HL-60 (cell line): Measurements from ENCODE around the gene XIRP2.
"Not testable (repeated sequence)": the region's sequence is repeated elsewhere in the genome, so short reads cannot be mapped to it uniquely, and the experiment has no call there.

Experiments used
- DNase-seq, 2 experiments: peaks; one replicate each; pipeline ENCODE4 v3.0.0-alpha.2; 2010 to 2020; ENCODE audit warnings: low read depth in 1 of 2, low spot score in 1 of 2
- H3K27ac ChIP-seq: fragments of 250-450 bp; sonication (Bioruptor Pico); replicated peaks from 2 replicates; pipeline ENCODE4 v1.5.1; 2020; ENCODE audit warnings: mild to moderate bottlenecking, moderate library complexity
- H3K27me3 ChIP-seq: fragments of 250-450 bp; sonication (Bioruptor Pico); 2 replicates; pipeline ENCODE4 v1.5.1; 2021; ENCODE audit warnings: mild to moderate bottlenecking, moderate library complexity; ENCODE audit not compliant: insufficient read depth, poor library complexity, severe bottlenecking
- H3K4me3 ChIP-seq: replicated peaks from 2 replicates; pipeline ENCODE4 v1.5.1; 2011; ENCODE audit warnings: mild to moderate bottlenecking, control low read depth, low read length; ENCODE audit not compliant: insufficient read depth
- CTCF ChIP-seq: IDR thresholded peaks from one replicate; pipeline ENCODE4 v1.5.1; 2011; ENCODE audit warnings: low read length, control low read depth, inconsistent platforms; ENCODE audit not compliant: insufficient read depth
- GABPA ChIP-seq: IDR thresholded peaks from 2 replicates; pipeline ENCODE4 v1.6.1; 2012; ENCODE audit warnings: low read depth
- POLR2AphosphoS5 ChIP-seq: IDR thresholded peaks from 2 replicates; pipeline ENCODE4 v1.6.1; 2012; ENCODE audit warnings: low read depth
- SPI1 ChIP-seq: IDR thresholded peaks from 2 replicates; pipeline ENCODE4 v1.6.1; 2012; ENCODE audit warnings: low read depth, mild to moderate bottlenecking, borderline replicate concordance
- TF ChIP-seq, protein P1 (sequence below): IDR thresholded peaks from 2 replicates; pipeline ENCODE4 v1.6.1; 2012; ENCODE audit warnings: low read depth; ENCODE audit not compliant: insufficient replicate concordance

The XIRP2 gene

GRCh38 chr2:167028503-167028902, 140.2 kb downstream of the XIRP2 start:
- Histone ChIP-seq H3K27ac (no peak overlapping the region), H3K4me3 (no peak overlapping the region), H3K27me3 (no peaks in the 10 kb centered on the region)
- no peak for TF ChIP-seq SPI1
- TF ChIP-seq GABPA = no peak
- no peak for TF ChIP-seq CTCF
- no peak for TF ChIP-seq POLR2AphosphoS5
- DNase-seq = no peak

- not testable (repeated sequence) for DNase-seq, H3K4me3 ChIP-seq
Measured at GRCh38 chr2:167034976-167035375, 146.7 kb downstream of the XIRP2 start.

DNA sequence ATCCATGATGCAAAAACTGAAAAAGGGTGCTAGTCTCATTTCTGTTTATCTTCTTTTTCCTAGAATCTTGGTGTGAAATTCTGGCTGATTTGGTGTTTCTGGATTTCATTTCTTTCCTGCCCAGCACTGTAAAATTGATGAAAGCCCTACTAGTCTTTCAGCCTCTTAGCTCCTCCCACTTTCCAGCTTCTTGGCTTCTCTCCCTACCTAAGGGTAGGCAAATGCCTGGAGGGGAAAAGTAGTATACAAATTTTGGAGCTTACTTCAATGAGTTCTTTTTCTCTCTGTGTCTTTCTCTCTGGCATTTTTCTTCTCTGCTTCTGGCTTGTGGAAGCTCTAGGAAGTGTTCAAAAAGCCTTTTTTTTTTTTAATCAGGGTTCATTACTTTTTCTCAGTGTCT, 160.5 kb downstream of the XIRP2 start:
- H3K27me3 ChIP-seq = no peaks in the 10 kb centered on the region
- H3K4me3 ChIP-seq = no peak overlapping the region
- H3K27ac ChIP-seq = no peak overlapping the region
- DNase-seq = no peak
- TF ChIP-seq, protein P1, sequence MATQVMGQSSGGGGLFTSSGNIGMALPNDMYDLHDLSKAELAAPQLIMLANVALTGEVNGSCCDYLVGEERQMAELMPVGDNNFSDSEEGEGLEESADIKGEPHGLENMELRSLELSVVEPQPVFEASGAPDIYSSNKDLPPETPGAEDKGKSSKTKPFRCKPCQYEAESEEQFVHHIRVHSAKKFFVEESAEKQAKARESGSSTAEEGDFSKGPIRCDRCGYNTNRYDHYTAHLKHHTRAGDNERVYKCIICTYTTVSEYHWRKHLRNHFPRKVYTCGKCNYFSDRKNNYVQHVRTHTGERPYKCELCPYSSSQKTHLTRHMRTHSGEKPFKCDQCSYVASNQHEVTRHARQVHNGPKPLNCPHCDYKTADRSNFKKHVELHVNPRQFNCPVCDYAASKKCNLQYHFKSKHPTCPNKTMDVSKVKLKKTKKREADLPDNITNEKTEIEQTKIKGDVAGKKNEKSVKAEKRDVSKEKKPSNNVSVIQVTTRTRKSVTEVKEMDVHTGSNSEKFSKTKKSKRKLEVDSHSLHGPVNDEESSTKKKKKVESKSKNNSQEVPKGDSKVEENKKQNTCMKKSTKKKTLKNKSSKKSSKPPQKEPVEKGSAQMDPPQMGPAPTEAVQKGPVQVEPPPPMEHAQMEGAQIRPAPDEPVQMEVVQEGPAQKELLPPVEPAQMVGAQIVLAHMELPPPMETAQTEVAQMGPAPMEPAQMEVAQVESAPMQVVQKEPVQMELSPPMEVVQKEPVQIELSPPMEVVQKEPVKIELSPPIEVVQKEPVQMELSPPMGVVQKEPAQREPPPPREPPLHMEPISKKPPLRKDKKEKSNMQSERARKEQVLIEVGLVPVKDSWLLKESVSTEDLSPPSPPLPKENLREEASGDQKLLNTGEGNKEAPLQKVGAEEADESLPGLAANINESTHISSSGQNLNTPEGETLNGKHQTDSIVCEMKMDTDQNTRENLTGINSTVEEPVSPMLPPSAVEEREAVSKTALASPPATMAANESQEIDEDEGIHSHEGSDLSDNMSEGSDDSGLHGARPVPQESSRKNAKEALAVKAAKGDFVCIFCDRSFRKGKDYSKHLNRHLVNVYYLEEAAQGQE = no peak
- TF ChIP-seq SPI1 (no peak), GABPA (no peak), CTCF (no peak), POLR2AphosphoS5 (no peak)

More at GRCh38 chr2:167034976-167035375, 146.7 kb downstream of the XIRP2 start:
- not testable (repeated sequence) for H3K27ac ChIP-seq, H3K27me3 ChIP-seq

GRCh38 chr2:167049659-167050058, 161.4 kb downstream of the XIRP2 start:
- no peak overlapping the region for H3K4me3 ChIP-seq

More at GRCh38 chr2:167049659-167050058, 161.4 kb downstream of the XIRP2 start:
- no peak for DNase-seq
- TF ChIP-seq CTCF (no peak), GABPA (no peak), SPI1 (no peak), POLR2AphosphoS5 (no peak)
- TF ChIP-seq, protein P1 = no peak
- Histone ChIP-seq H3K27me3 (no peaks in the 10 kb centered on the region), H3K27ac (no peak overlapping the region)
